HEK293 (cell line): ENCODE measurements around the gene EXD2.
A peak's percentile ranks its signal among the peaks of the same experiment; 100 is the strongest.

Source experiments
- MEIS1 ChIP-seq: sonication (generic); formaldehyde crosslinking; IDR thresholded peaks from 2 replicates; pipeline ENCODE4 v1.8.1; 2022; ENCODE audit warnings: missing genetic modification reagents, mild to moderate bottlenecking, borderline replicate concordance
- MYNN ChIP-seq: fragments of 450-650 bp; formaldehyde crosslinking; IDR thresholded peaks from 2 replicates; pipeline ENCODE4 v1.5.1; 2016; ENCODE audit warnings: missing biosample characterization, missing genetic modification characterization, borderline replicate concordance
- REST ChIP-seq: fragments of 450-650 bp; formaldehyde crosslinking; IDR thresholded peaks from 2 replicates; pipeline ENCODE4 v1.5.1; 2016; ENCODE audit warnings: missing biosample characterization, missing genetic modification characterization
- SALL2 ChIP-seq: fragments of 450-650 bp; formaldehyde crosslinking; IDR thresholded peaks from 2 replicates; pipeline ENCODE4 v1.5.0; 2017; ENCODE audit warnings: missing biosample characterization, mild to moderate bottlenecking, missing genetic modification characterization, borderline replicate concordance
- SCRT2 ChIP-seq: fragments of 450-650 bp; formaldehyde crosslinking; IDR thresholded peaks from 2 replicates; pipeline ENCODE4 v1.5.1; 2016; ENCODE audit warnings: missing biosample characterization, missing genetic modification characterization
- SP2 ChIP-seq: fragments of 450-650 bp; formaldehyde crosslinking; IDR thresholded peaks from 2 replicates; pipeline ENCODE4 v1.5.1; 2016; ENCODE audit warnings: missing biosample characterization, missing genetic modification characterization
- YY2 ChIP-seq: fragments of 450-650 bp; formaldehyde crosslinking; IDR thresholded peaks from 2 replicates; pipeline ENCODE4 v1.5.1; 2016; ENCODE audit warnings: missing biosample characterization, missing genetic modification characterization
- ZBTB1 ChIP-seq: fragments of 450-650 bp; formaldehyde crosslinking; IDR thresholded peaks from 2 replicates; pipeline ENCODE4 v1.5.1; 2016; ENCODE audit warnings: missing biosample characterization, missing genetic modification characterization
- ZBTB44 ChIP-seq: fragments of 450-650 bp; IDR thresholded peaks from 2 replicates; pipeline ENCODE4 v1.5.1; 2018; ENCODE audit warnings: missing biosample characterization, mild to moderate bottlenecking, missing genetic modification characterization
- ZFP41 ChIP-seq: fragments of 450-650 bp; formaldehyde crosslinking; IDR thresholded peaks from 2 replicates; pipeline ENCODE4 v1.5.1; 2016; ENCODE audit warnings: missing biosample characterization, missing genetic modification characterization, borderline replicate concordance
- ZFP69B ChIP-seq: fragments of 450-650 bp; formaldehyde crosslinking; IDR thresholded peaks from 2 replicates; pipeline ENCODE4 v1.5.1; 2016; ENCODE audit warnings: missing biosample characterization, missing genetic modification characterization
- ZNF155 ChIP-seq: fragments of 450-650 bp; formaldehyde crosslinking; IDR thresholded peaks from 2 replicates; pipeline ENCODE4 v1.5.1; 2016; ENCODE audit warnings: missing biosample characterization, missing genetic modification characterization
- ZNF175 ChIP-seq: fragments of 450-650 bp; formaldehyde crosslinking; IDR thresholded peaks from 2 replicates; pipeline ENCODE4 v1.5.1; 2016; ENCODE audit warnings: missing biosample characterization, missing genetic modification characterization
- ZNF211 ChIP-seq: fragments of 450-650 bp; formaldehyde crosslinking; IDR thresholded peaks from 2 replicates; pipeline ENCODE4 v1.5.1; 2016; ENCODE audit warnings: low read depth, missing biosample characterization, missing genetic modification characterization
- ZNF23 ChIP-seq: fragments of 450-650 bp; formaldehyde crosslinking; IDR thresholded peaks from 2 replicates; pipeline ENCODE4 v1.5.1; 2016; ENCODE audit warnings: missing biosample characterization, missing genetic modification characterization, borderline replicate concordance
- ZNF24 ChIP-seq: fragments of 450-650 bp; formaldehyde crosslinking; IDR thresholded peaks from 2 replicates; pipeline ENCODE4 v1.5.1; 2016; ENCODE audit warnings: missing biosample characterization, missing genetic modification characterization
- ZNF501 ChIP-seq: fragments of 450-650 bp; formaldehyde crosslinking; IDR thresholded peaks from 2 replicates; pipeline ENCODE4 v1.5.1; 2016; ENCODE audit warnings: missing biosample characterization, missing genetic modification characterization
- ZNF623 ChIP-seq: fragments of 450-650 bp; formaldehyde crosslinking; IDR thresholded peaks from 2 replicates; pipeline ENCODE4 v1.5.1; 2016; ENCODE audit warnings: missing biosample characterization, missing genetic modification characterization
- ZNF639 ChIP-seq: fragments of 450-650 bp; formaldehyde crosslinking; IDR thresholded peaks from 2 replicates; pipeline ENCODE4 v1.5.1; 2016; ENCODE audit warnings: missing biosample characterization, missing genetic modification characterization
- ZNF664 ChIP-seq: fragments of 450-650 bp; formaldehyde crosslinking; IDR thresholded peaks from 2 replicates; pipeline ENCODE4 v1.5.1; 2016; ENCODE audit warnings: missing biosample characterization, missing genetic modification characterization
- ZNF830 ChIP-seq: fragments of 450-650 bp; IDR thresholded peaks from 2 replicates; pipeline ENCODE4 v1.5.0; 2018; ENCODE audit warnings: missing biosample characterization, missing genetic modification characterization, low read depth, mild to moderate bottlenecking, moderate library complexity
- ZSCAN5A ChIP-seq: fragments of 450-650 bp; formaldehyde crosslinking; IDR thresholded peaks from 2 replicates; pipeline ENCODE4 v1.5.1; 2016; ENCODE audit warnings: missing biosample characterization, missing genetic modification characterization
- TF ChIP-seq, protein P1 (sequence below): fragments of 450-650 bp; formaldehyde crosslinking; IDR thresholded peaks from 2 replicates; pipeline ENCODE4 v1.5.1; 2016; ENCODE audit warnings: missing biosample characterization, missing genetic modification characterization, low read depth
- TF ChIP-seq, protein P2 (sequence below): fragments of 450-650 bp; formaldehyde crosslinking; IDR thresholded peaks from 2 replicates; pipeline ENCODE4 v1.5.1; 2016; ENCODE audit warnings: missing biosample characterization, missing genetic modification characterization
- TF ChIP-seq, protein P3 (sequence below): fragments of 450-650 bp; formaldehyde crosslinking; IDR thresholded peaks from 2 replicates; pipeline ENCODE4 v1.5.1; 2017; ENCODE audit warnings: missing biosample characterization, missing genetic modification characterization

The EXD2 gene

DNA sequence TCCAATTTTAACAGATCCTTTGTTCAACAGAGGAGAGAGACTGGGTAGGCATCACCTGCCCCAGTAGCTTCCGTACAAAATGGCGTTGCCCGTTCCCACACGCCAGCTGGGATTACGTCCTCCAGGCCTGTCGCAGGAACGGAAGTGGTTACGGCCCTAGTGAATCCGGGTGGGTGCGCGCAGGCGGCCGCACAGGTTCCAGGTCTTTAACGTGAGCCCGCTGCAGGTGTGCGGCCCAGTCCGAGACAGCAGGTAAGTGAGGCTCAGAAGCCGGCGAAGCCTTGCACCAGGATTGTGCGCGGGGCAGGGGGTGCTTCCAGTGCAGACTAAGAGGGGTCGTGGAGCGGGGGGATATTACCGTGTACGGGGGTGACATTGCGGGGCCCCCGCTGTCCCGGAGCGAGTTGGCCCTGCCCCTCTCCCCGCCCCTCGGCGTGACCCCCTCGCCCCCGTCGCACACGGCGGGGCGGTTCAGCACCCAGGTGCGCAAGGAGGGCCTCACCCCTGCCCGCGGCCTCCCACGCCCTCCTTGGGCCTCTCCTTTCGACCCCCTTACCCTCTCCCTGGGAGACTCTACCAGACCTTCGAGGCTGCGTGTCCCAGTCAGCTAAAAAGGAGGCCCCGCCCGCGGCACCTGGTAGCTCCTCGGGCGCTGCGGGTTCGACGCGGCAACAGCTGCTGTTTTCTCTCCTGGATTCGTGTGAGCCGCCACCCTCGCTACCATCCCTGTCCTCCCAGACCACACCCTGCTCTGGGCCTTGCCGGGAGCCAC is at the start of gene EXD2 (continued):
- TF ChIP-seq, protein P1, sequence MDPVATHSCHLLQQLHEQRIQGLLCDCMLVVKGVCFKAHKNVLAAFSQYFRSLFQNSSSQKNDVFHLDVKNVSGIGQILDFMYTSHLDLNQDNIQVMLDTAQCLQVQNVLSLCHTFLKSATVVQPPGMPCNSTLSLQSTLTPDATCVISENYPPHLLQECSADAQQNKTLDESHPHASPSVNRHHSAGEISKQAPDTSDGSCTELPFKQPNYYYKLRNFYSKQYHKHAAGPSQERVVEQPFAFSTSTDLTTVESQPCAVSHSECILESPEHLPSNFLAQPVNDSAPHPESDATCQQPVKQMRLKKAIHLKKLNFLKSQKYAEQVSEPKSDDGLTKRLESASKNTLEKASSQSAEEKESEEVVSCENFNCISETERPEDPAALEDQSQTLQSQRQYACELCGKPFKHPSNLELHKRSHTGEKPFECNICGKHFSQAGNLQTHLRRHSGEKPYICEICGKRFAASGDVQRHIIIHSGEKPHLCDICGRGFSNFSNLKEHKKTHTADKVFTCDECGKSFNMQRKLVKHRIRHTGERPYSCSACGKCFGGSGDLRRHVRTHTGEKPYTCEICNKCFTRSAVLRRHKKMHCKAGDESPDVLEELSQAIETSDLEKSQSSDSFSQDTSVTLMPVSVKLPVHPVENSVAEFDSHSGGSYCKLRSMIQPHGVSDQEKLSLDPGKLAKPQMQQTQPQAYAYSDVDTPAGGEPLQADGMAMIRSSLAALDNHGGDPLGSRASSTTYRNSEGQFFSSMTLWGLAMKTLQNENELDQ = no peak
- no peak for TF ChIP-seq ZNF155 (tag by site-specific recombination)
- no peak for TF ChIP-seq MYNN
- TF ChIP-seq, protein P2, sequence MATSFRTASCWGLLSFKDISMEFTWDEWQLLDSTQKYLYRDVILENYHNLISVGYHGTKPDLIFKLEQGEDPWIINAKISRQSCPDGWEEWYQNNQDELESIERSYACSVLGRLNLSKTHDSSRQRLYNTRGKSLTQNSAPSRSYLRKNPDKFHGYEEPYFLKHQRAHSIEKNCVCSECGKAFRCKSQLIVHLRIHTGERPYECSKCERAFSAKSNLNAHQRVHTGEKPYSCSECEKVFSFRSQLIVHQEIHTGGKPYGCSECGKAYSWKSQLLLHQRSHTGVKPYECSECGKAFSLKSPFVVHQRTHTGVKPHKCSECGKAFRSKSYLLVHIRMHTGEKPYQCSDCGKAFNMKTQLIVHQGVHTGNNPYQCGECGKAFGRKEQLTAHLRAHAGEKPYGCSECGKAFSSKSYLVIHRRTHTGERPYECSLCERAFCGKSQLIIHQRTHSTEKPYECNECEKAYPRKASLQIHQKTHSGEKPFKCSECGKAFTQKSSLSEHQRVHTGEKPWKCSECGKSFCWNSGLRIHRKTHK (tag by site-specific recombination) = no peak
- TF ChIP-seq SP2 (tag by site-specific recombination) = peak; percentile 64
- TF ChIP-seq ZSCAN5A (tag by site-specific recombination) = 0 out of 2 replicates have a peak, but pooled peaks have one; percentile 42
- TF ChIP-seq ZNF24 (tag by site-specific recombination) = peak; percentile 69; the same call in 1 of the 2 replicates
- TF ChIP-seq ZNF501 (tag by site-specific recombination) = peak; percentile 83
- TF ChIP-seq ZNF664 (tag by site-specific recombination) = no peak
- TF ChIP-seq ZFP41 (tag by site-specific recombination) = no peak
- TF ChIP-seq SALL2 = no peak
- TF ChIP-seq ZNF639 = peak; percentile 74
- TF ChIP-seq, protein P3, sequence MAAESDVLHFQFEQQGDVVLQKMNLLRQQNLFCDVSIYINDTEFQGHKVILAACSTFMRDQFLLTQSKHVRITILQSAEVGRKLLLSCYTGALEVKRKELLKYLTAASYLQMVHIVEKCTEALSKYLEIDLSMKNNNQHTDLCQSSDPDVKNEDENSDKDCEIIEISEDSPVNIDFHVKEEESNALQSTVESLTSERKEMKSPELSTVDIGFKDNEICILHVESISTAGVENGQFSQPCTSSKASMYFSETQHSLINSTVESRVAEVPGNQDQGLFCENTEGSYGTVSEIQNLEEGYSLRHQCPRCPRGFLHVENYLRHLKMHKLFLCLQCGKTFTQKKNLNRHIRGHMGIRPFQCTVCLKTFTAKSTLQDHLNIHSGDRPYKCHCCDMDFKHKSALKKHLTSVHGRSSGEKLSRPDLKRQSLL (tag by site-specific recombination) = no peak
- TF ChIP-seq ZNF830 (tag by site-specific recombination) = no peak
- TF ChIP-seq ZBTB1 (tag by site-specific recombination) = 0 out of 2 replicates have a peak, but pooled peaks have one; percentile 13
- TF ChIP-seq REST (tag by site-specific recombination) = peak; percentile 65
- no peak for TF ChIP-seq MEIS1 (CRISPR knock-in tag)
- peak; percentile 85 for TF ChIP-seq SCRT2 (tag by site-specific recombination)
- TF ChIP-seq ZFP69B (tag by site-specific recombination) = peak; percentile 70
- no peak for TF ChIP-seq ZNF623
- TF ChIP-seq YY2 (tag by site-specific recombination) = peak; percentile 95
- no peak for TF ChIP-seq ZNF23
- no peak for TF ChIP-seq ZNF175 (tag by site-specific recombination)
- TF ChIP-seq ZBTB44 (tag by site-specific recombination) = no peak
- no peak for TF ChIP-seq ZNF211
